ENCODE data around the gene KRTAP3-1. TPM values are rescaled to one million over a fixed set of nuclear protein-coding genes. Genes with fewer than 3 reads are reported as not detected.

KRTAP3-1 gene
- total RNA-seq, 1 donor from 2014 or later, result not detected

DNA sequence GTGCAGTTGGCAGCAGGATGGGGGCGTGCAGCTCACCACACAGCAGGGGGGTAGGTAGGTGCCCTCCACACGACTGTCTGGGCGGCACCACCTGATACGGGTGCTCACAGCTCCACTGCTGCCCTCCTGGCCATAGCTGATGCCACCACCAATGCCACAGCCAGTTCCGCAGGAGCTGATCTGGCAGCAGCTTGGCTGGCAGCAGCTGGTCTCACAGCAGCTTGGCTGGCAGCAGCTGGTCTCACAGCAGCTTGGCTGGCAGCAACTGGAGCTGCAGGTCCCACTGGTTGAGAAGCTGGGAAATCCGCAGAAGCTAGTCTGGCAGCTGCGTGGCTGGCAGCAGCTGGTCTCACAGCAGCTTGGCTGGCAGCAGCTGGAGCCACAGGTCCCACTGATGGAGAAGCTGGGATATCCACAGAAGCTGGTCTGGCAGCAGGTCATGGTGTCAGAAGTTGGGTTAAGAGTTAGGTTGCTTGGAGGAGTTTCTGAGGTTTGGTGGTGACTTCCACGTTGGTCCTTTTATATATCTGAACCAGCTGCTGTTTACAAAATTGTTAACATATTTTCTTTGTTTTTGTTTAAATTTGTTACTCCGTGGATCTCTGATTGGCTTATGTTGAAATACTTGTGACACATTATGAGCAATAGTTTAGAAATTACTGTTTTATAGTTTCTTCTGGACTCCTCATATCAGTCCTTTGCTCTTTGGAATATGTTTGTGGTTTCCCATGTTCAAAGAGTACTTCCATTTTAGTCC, 18.0 kb upstream of the KRTAP3-1 start, which contains the start of gene KRTAP1-5:
Gene KRTAP1-5 (minus strand): TSS at position 494 of the 757 bp plus-strand sequence. CDS start 53 bp downstream, at position 441.
- no peak for DNase-seq (ENCODE audit: low spot score)
- Histone ChIP-seq H3K27ac (no peak within 1 kb of the TSS), H3K9me3 (ENCODE audit: low read depth) (no peaks in the 10 kb centered on the region), H3K36me3 (no peaks in the 10 kb centered on the region), H3K27me3 (no peaks in the 10 kb centered on the region), H3K9ac (no peak within 1 kb of the TSS), H3F3A (ENCODE audit: low read depth) (no peaks in the 10 kb centered on the region), H3K4me2 (no peak within 1 kb of the TSS), H4K20me1 (ENCODE audit: low read depth) (no peaks in the 10 kb centered on the region), H2AFZ (replicated peaks) (no peak within 1 kb of the TSS), H3K79me2 (ENCODE audit: low read depth) (no peaks in the 10 kb centered on the region), H3K4me1 (no peaks in the 10 kb centered on the region), H3K4me3 (no peak within 1 kb of the TSS)
- TF ChIP-seq, protein P1, sequence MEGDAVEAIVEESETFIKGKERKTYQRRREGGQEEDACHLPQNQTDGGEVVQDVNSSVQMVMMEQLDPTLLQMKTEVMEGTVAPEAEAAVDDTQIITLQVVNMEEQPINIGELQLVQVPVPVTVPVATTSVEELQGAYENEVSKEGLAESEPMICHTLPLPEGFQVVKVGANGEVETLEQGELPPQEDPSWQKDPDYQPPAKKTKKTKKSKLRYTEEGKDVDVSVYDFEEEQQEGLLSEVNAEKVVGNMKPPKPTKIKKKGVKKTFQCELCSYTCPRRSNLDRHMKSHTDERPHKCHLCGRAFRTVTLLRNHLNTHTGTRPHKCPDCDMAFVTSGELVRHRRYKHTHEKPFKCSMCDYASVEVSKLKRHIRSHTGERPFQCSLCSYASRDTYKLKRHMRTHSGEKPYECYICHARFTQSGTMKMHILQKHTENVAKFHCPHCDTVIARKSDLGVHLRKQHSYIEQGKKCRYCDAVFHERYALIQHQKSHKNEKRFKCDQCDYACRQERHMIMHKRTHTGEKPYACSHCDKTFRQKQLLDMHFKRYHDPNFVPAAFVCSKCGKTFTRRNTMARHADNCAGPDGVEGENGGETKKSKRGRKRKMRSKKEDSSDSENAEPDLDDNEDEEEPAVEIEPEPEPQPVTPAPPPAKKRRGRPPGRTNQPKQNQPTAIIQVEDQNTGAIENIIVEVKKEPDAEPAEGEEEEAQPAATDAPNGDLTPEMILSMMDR (IDR thresholded peaks at IDR 0.05), result no peak
- TF ChIP-seq EZH2phosphoT487 (IDR thresholded peaks at IDR 0.05) (no peak), EZH2 (IDR thresholded peaks at IDR 0.05) (no peak)
- no peaks in the 10 kb centered on the region for H3K27me3 Mint-ChIP-seq (ENCODE audit: insufficient read depth, low read depth)
- H3K36me3 Mint-ChIP-seq, result no peaks in the 10 kb centered on the region
- H3K4me1 Mint-ChIP-seq, result no peaks in the 10 kb centered on the region
- H3K27ac Mint-ChIP-seq, result no peak within 1 kb of the TSS
- no peak within 1 kb of the TSS for H3K4me3 Mint-ChIP-seq
- no peaks in the 10 kb centered on the region for H3K9me3 Mint-ChIP-seq

- Histone ChIP-seq H3K4me2 (no peak overlapping the region), H3K9ac (no peak overlapping the region), H2AFZ (replicated peaks) (no peak overlapping the region), H3K9me3 (ENCODE audit: low read depth) (no peaks in the 10 kb centered on the region), H3K79me2 (ENCODE audit: low read depth) (no peaks in the 10 kb centered on the region), H4K20me1 (ENCODE audit: low read depth) (no peaks in the 10 kb centered on the region), H3K4me3 (no peak overlapping the region), H3F3A (ENCODE audit: low read depth) (no peaks in the 10 kb centered on the region), H3K36me3 (no peaks in the 10 kb centered on the region), H3K27me3 (no peaks in the 10 kb centered on the region), H3K27ac (no peak overlapping the region), H3K4me1 (no peaks in the 10 kb centered on the region)
- H3K4me3 Mint-ChIP-seq, result no peak overlapping the region
- H3K4me1 Mint-ChIP-seq, result no peaks in the 10 kb centered on the region
- no peak for DNase-seq (ENCODE audit: low spot score)
- no peaks in the 10 kb centered on the region for H3K9me3 Mint-ChIP-seq
- H3K27ac Mint-ChIP-seq, result no peak overlapping the region
- H3K27me3 Mint-ChIP-seq (ENCODE audit: insufficient read depth, low read depth), result no peaks in the 10 kb centered on the region
- TF ChIP-seq, protein P1 (IDR thresholded peaks at IDR 0.05), result no peak
- no peak for TF ChIP-seq EZH2phosphoT487 (IDR thresholded peaks at IDR 0.05)
- no peak for TF ChIP-seq EZH2 (IDR thresholded peaks at IDR 0.05)
- no peaks in the 10 kb centered on the region for H3K36me3 Mint-ChIP-seq
Measured at GRCh38 chr17:41024697-41025096, 15.8 kb upstream of the KRTAP3-1 start.

DNA sequence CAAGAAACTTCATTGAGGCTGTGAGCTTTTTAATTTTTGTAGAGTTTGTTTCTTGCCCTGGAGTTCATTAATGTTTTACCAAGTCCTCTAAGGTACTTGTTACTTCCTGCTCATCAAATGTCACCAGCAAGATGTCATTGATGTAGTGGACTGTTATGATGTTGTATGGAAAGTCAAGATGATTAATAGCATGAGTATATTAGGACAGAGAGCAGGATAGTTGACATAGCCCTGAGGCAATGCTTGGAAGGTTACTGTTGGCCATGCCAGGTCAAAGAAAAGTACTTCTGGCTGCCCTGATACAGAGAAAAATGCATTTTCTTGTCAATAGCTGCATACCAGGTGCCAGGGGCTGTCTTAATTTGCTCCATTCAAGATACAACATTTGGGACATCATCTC, 11.4 kb upstream of the KRTAP3-1 start:
- Histone ChIP-seq H3K36me3 (no peaks in the 10 kb centered on the region), H3F3A (ENCODE audit: low read depth) (no peaks in the 10 kb centered on the region), H3K27me3 (no peaks in the 10 kb centered on the region), H3K4me2 (no peak overlapping the region), H3K9ac (no peak overlapping the region), H3K4me3 (no peak overlapping the region), H2AFZ (replicated peaks) (no peak overlapping the region), H3K79me2 (ENCODE audit: low read depth) (no peaks in the 10 kb centered on the region), H4K20me1 (ENCODE audit: low read depth) (no peaks in the 10 kb centered on the region), H3K27ac (no peak overlapping the region), H3K4me1 (no peaks in the 10 kb centered on the region), H3K9me3 (ENCODE audit: low read depth) (no peaks in the 10 kb centered on the region)
- H3K27ac Mint-ChIP-seq, result no peak overlapping the region
- no peaks in the 10 kb centered on the region for H3K4me1 Mint-ChIP-seq
- no peak for DNase-seq (ENCODE audit: low spot score)
- H3K9me3 Mint-ChIP-seq, result no peaks in the 10 kb centered on the region
- no peak for TF ChIP-seq EZH2 (IDR thresholded peaks at IDR 0.05)
- TF ChIP-seq EZH2phosphoT487 (IDR thresholded peaks at IDR 0.05), result no peak
- TF ChIP-seq, protein P1 (IDR thresholded peaks at IDR 0.05), result no peak
- no peaks in the 10 kb centered on the region for H3K36me3 Mint-ChIP-seq
- H3K27me3 Mint-ChIP-seq (ENCODE audit: insufficient read depth, low read depth), result no peaks in the 10 kb centered on the region
- no peak overlapping the region for H3K4me3 Mint-ChIP-seq

Data from neural progenitor cell (in vitro differentiated cells).